Heart left ventricle (tissue), 13 donors: ENCODE measurements around the gene NUP133.

Source experiments
- CTCF ChIP-seq, 12 donors: fragments of 200-600 bp; sonication (generic) in 4 of 12; IDR thresholded peaks; one replicate each; pipeline versions ENCODE4 v1.5.0 to v1.8.0; 2018 to 2022; ENCODE audit warnings: antibody characterized with exemption in 12 of 12, mild to moderate bottlenecking in 5 of 12
- POLR2A ChIP-seq, 2 donors: fragments of 450-650 bp; IDR thresholded peaks; one replicate each; pipeline ENCODE4 v1.6.1; 2017; ENCODE audit warnings: antibody characterized with exemption in 2 of 2, mild to moderate bottlenecking in 2 of 2, moderate library complexity in 2 of 2
- donor health status: ischemic (EF 13 %, LVEDD 7.1; RV severe dilation, severe dysfunction).
- donor health status: DM: no; HTN: yes; CAD: no.
- donor health status: DM: no; HTN: no; CAD: no.
- donor health status: ischemic (EF 25% LVEDD 6.9; RV normal size, moderate dysfunction).
- donor health status: ischemic (EF 25% LVEDD 5.7; RV mildly dilated, moderate dysfunction).
- donor health status: ischemic (EF 35%, LVEDD 5.7; RV mildly dilated, moderate dysfunction).
- donor health status: nonischemic (EF 11% LVEDD 7.7; RV severe dilation, severe dysfunction).
- donor health status: DM: yes; HTN: yes; CAD: no.
- donor health status: PGD.
- donor health status: ischemic (EF 29% LVEDD 5.4; RV normal size, mild dysfunction).
- donor health status: nonischemic (EF 23%, LVEDD 6.1; RV moderate dilation, normal function).

GRCh38 chr1:229427572-229427971 lies 80.6 kb downstream of the NUP133 start:
- TF ChIP-seq CTCF (IDR thresholded peaks at IDR 0.05) (no peak), POLR2A (IDR thresholded peaks at IDR 0.05) (no peak)
